ENCODE data around the gene NAA80. TPM values are rescaled to one million over a fixed set of nuclear protein-coding genes. Genes with fewer than 3 reads are reported as not detected.
"Not testable (repeated sequence)": the region's sequence is repeated elsewhere in the genome, so short reads cannot be mapped to it uniquely, and the experiment has no call there.

Gene NAA80
- total RNA-seq, 2 donors from 2014 or later = 9.8 to 11.2 TPM

GRCh38 chr3:50295553-50296431 lies 3.4 kb downstream of the NAA80 start:
- intact Hi-C loops (cut with DNase I, micrococcal nuclease) = no loop called here
- ATAC-seq = no peak
- no peak for DNase-seq

DNA sequence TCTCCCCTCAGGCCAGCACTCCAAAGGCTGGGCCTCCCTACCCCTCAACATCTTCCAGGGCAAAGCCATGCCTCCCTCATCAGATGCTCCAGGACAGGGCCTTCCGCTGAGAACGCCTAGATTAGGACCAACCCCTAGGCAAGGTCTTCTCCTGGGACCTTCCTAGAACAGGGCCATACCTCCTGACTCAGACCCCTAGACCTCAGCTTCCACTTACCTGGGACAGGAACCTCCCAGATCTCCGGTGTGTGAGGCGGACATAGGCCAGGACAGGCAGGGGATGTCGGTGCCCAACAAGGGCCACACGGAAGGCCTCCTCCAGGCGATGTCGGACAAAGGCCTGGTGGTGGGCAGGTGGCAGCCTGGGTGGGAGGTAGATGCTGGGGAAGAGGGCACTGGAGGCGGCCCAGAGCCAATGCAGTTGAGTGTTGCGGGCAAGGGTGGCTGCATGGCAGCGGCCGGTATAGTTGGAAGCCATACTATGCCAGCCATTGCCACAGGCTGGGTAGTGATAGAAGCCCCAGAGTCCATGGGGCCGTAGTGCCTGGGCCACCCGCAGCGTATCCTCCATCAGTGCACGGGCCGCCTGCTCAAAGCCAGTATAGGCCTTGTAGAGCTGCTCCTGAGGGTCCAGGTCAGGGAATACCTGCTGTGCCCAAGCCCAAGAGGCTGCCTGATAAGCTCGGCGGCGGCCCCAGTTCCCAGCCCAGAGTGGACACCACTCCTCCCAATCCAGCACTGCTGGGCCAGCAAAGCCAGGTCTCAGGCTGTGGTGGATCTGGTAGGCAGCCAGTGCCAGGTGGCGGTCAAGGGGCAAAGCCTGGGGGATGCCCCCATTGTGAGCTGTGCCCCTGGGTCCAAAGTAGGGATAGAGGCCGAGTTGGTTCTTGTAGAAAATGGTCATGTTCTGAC lies 4.5 kb downstream of the NAA80 start:
- DNase-seq = no peak
- intact Hi-C loops (cut with DNase I, micrococcal nuclease) = no loop called here
- ATAC-seq = no peak

DNA sequence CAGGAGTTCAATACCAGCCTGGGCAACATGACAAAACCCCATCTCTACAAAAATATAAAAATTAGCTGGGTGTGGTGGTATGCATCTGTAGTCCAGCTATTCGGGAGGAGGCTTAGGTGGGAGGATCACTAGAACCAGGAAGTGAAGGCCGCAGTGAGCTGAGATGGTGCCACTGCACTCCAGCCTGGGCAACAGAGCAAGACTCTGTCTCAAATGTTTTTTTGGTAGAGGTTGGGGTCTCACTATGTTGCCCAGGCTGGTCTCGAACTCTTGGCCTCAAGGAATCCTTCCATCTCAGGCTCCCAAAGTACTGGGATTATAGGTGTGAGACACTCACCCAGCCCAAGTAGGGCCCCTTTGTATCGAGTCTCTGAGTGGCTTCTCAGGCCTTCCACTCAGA lies 5.1 kb downstream of the NAA80 start:
- DNase-seq = no peak
- ATAC-seq = no peak
- intact Hi-C loops (cut with DNase I, micrococcal nuclease) = no loop called here

GRCh38 chr3:50293079-50293801 lies 6.0 kb downstream of the NAA80 start:
- DNase-seq (no peak), ATAC-seq (no peak)
- intact Hi-C loops (cut with DNase I, micrococcal nuclease) = no loop called here

- intact Hi-C loops (cut with DNase I, micrococcal nuclease) = no loop called here
- peak; percentile 88 for ATAC-seq
- peak; percentile 97 to 98 for DNase-seq
Observed at GRCh38 chr3:50292159-50293078, 6.8 kb downstream of the NAA80 start, which contains the start of gene IFRD2. TSS of gene IFRD2 (minus strand) at chr3:50292429. CDS start at chr3:50292274, 155 bp downstream.

- DNase-seq = peak in 1 of 2 donors; percentile 43
- intact Hi-C loops (cut with DNase I, micrococcal nuclease) = no loop called here
- ATAC-seq = no peak
Observed at GRCh38 chr3:50290161-50290641, 9.0 kb downstream of the NAA80 start.

GRCh38 chr3:50289130-50289529 lies 10.1 kb downstream of the NAA80 start:
- no peak for ATAC-seq
- intact Hi-C loops (cut with DNase I, micrococcal nuclease) = no loop called here
- no peak for DNase-seq

DNA sequence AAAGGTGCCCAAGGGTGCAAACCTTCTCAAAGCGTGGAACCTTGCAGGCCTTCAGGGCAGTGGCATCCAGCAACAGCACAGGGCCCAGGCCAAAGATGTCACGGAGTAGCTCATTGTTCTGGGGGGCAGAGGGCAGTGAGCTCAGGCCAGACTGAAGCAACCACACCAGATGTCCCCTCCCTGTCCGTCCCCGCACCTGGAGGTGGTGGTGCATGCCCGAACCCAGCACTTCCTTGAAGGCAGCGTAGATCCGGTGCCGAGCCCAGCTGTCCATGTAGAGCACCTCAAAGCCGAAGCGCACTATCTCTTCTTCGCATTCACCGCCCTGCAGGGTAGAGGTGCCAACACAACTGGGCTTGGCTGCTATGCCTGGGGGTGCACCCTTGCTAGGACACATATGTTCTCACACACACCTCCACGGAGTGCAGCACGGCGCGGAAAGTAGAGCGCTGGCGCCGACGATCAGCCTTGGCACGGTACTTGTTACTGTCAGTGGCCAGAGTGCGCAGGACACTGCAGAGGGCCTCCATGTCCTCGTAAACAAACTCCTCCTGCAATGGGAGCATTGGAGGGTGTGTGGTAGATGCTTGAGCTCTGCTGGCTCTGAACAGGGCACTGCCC lies 10.7 kb downstream of the NAA80 start:
- no peak for ATAC-seq
- no peak for DNase-seq

GRCh38 chr3:50287262-50287661 lies 11.9 kb downstream of the NAA80 start:
- intact Hi-C loops (cut with DNase I, micrococcal nuclease) = no loop called here
- no peak for ATAC-seq
- no peak for DNase-seq

More for the DNA sequence above, 10.7 kb downstream of the NAA80 start:
- intact Hi-C loops (cut with DNase I, micrococcal nuclease) = no loop called here

GRCh38 chr3:50286322-50287227 lies 12.6 kb downstream of the NAA80 start:
- no peak for ATAC-seq
- intact Hi-C loops (cut with DNase I, micrococcal nuclease) = no loop called here
- no peak for DNase-seq

GRCh38 chr3:50284121-50284520 lies 15.1 kb downstream of the NAA80 start:
- intact Hi-C loops (cut with DNase I, micrococcal nuclease); DNase-seq; ATAC-seq: not testable (repeated sequence)

DNA sequence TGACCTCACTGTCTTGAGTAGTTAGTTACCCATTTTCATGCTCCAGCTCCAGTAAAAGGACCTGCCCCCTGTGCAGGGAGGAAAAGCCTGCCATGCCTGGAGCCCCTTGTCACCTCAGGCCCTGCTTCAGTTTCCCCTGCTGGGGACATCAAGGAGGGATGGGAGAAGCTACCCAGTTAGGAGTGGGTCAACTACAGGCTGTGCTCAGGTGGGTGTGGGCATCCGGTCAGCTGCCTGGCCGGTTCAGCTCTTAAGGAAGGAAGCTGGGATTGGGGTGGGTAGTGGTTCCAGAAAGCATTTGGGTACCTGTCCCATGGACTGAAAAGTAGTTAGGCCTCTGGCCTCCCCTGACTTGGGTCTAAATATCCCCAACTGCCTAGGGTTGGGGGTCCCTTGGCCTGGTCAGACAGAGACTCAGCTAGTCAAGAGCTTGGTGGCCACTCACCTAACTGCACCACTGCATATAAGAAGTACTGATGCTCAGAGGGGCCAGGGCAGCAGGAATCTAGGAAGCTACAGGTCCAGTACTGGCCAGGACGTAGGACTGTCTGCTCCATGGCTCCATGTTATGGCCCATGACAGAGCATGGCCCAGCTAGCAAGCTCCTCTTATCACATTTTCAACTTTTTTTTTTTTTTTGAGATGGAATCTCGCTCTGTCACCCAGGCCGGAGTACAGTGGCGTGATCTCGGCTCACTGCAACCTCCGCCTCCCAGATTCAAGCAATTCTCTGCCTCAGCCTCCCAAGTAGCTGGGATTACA lies 19.8 kb downstream of the NAA80 start:
- DNase-seq (no peak), ATAC-seq (peak; percentile 5)
- intact Hi-C loops (cut with DNase I, micrococcal nuclease) = loop anchor here in 1 of 2 donors (10.0 kb wide), 1 partner anchor 85 kb away; the partner anchor contains the start of gene GNAT1

DNA sequence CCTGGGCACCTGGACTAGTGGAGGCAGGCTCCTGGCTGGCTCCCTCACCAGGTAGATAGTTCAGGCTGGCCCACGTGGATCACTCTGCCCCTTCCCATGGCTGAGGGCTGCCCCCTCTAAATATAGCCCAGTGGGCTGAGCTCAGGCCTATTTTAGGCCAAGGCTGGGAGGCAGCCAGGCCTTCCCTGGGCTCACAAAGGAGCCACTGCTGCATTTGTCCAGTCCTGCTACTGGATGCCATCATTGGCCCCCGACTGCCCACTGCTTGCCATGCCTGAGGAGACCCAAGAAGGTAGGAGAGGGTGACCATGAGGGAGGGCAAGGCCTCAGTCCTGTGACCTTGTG lies 20.4 kb downstream of the NAA80 start, which contains the start of gene LSMEM2:
TSS of gene LSMEM2 (plus strand) at position 208 of the 345 bp plus-strand sequence. CDS start at position 235, 27 bp downstream.
- intact Hi-C loops (cut with DNase I, micrococcal nuclease) = loop anchor here in 1 of 2 donors (10.0 kb wide), 1 partner anchor 84 kb away; the partner anchor contains the start of gene GNAT1
- DNase-seq (no peak), ATAC-seq (peak; percentile 5)

DNA sequence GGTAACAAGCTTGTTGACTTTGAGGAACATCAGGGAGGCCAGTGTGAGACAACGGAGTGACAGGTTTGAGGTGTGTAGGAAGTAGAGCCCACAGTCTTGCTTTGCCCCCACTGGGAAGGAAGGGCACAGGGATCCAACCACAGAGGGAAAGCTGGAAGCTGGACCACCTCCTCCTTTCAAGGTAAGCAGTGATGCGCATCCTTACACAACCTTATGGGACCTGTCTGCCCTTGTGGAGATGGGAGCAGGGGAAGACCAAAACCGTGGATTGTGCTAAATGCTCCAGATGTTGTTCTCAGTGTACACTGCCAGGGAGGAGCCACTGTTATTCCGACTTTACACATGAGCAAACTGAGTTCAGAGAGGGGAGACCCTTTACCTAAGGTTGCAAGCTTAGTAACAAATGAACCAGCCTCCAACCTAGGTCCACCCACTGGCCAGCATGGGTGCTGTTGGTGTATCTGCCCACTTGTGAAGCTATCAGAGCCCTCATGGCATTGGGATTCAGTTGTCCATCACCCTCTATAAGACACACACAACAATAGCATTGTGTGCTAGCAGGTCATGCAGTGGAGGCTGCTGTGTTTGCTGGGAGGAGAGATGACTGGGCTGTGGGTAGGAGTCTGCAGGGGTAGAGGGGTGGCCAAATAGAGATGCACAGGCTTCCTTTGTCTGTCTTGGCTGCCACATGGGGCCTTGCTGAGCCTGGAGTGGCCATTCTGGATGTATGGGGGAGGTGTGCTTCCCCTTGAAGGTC lies 20.9 kb downstream of the NAA80 start:
- intact Hi-C loops (cut with DNase I, micrococcal nuclease) = loop anchor here in 1 of 2 donors (10.0 kb wide), 1 partner anchor 84 kb away; the partner anchor contains the start of gene GNAT1
- ATAC-seq = peak; percentile 1
- DNase-seq = no peak

DNA sequence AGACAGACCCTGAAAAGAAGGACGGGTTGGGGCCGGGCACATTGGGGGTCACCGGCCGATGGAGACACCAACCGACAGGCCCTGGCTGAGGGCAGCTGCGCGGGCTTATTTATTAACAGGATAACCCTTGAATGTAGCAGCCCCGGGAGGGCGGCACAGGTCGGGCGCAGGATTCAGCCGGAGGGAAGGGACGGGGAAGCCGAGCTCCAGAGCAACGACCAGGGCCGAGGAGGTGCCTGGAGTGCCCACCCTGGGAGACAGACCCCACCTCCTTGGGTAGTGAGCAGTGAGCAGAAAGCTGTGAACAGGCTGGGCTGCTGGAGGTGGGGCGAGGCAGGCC lies 22.5 kb downstream of the NAA80 start:
- intact Hi-C loops (cut with DNase I, micrococcal nuclease) = loop anchor here in 1 of 2 donors (10.0 kb wide), 1 partner anchor 82 kb away; the partner anchor contains the start of gene GNAT1
- ATAC-seq = no peak
- peak in 1 of 2 donors; percentile 11 for DNase-seq
